Activated CD8-positive, alpha-beta T cell treated with anti-CD3 and anti-CD28 coated beads, Interleukin-2, amount 10 ng/mL, durations not matched to agents 7 days and 5 days (primary cell): ENCODE results near the gene ENSA. TPM values are rescaled to one million over a fixed set of nuclear protein-coding genes. Genes with fewer than 3 reads are reported as not detected.
"Not testable (repeated sequence)": the region's sequence is repeated elsewhere in the genome, so short reads cannot be mapped to it uniquely, and the experiment has no call there.

Experiments
- ATAC-seq: fragments of 150-1000 bp; cut with Tn5 transposase; one replicate; pipeline ENCODE4 v1.10.0; 2021; ENCODE audit warnings: moderate library complexity
- CTCF ChIA-PET: fragments of 350-600 bp; sonication (Branson Sonifier 250); formaldehyde crosslinking; loops from one replicate; lab custom pipeline; 2021; ENCODE audit warnings: antibody characterized with exemption; lab: Charles Lee
- POLR2A ChIA-PET: fragments of 350-600 bp; sonication (Branson Sonifier 250); formaldehyde crosslinking; loops from one replicate; lab custom pipeline; 2021; ENCODE audit warnings: antibody characterized with exemption; lab: Charles Lee
- DNase-seq: peaks from one replicate; pipeline ENCODE4 v3.0.0-alpha.2; 2020
- H3K27ac Mint-ChIP-seq: one replicate; pipeline ENCODE4 v1.8.0; 2021; ENCODE audit warnings: mild to moderate bottlenecking, mixed read lengths
- H3K27me3 Mint-ChIP-seq: one replicate; pipeline ENCODE4 v1.8.0; 2021; ENCODE audit warnings: low read depth, mixed read lengths
- H3K36me3 Mint-ChIP-seq: one replicate; pipeline ENCODE4 v1.8.0; 2021; ENCODE audit warnings: low read depth, mixed read lengths
- H3K4me1 Mint-ChIP-seq: one replicate; pipeline ENCODE4 v1.8.0; 2021; ENCODE audit warnings: low read depth, mixed read lengths
- H3K4me3 Mint-ChIP-seq: one replicate; pipeline ENCODE4 v1.8.0; 2021; ENCODE audit warnings: mild to moderate bottlenecking, mixed read lengths
- H3K9me3 Mint-ChIP-seq: one replicate; pipeline ENCODE4 v1.8.0; 2022; ENCODE audit warnings: mixed read lengths; ENCODE audit not compliant: insufficient read depth
- total RNA-seq, 2 experiments: library from RNA; stranded (reverse); gene quantifications; one replicate each; pipeline ENCODE4 v1.2.3, GENCODE V29; 2021

ENSA gene
- total RNA-seq, 2 experiments from 2014 or later, result 208 to 214 TPM

DNA sequence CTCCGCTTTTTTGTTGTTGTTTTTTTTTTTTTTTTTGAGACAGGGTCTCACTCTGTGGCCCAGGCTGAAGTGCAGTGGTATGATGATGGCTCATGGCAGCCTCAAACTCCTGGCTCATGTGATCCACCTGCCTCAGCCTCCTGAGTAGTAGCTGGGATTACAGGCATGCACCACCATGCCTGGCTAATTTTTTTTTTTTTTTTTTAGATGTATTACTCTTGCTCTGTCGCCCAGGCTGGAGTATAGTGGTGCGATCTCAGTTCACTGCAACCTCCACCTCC, 24.0 kb downstream of the ENSA start:
- CTCF ChIA-PET, result interaction anchor here (1.5 kb wide), 1 partner anchor 16 kb away, joined by 4 read pairs; no protein-coding TSS in a partner anchor
- H3K9me3 Mint-ChIP-seq, H3K36me3 Mint-ChIP-seq, ATAC-seq, H3K27ac Mint-ChIP-seq, POLR2A ChIA-PET, H3K4me1 Mint-ChIP-seq, H3K4me3 Mint-ChIP-seq, H3K27me3 Mint-ChIP-seq, DNase-seq: not testable (repeated sequence)

DNA sequence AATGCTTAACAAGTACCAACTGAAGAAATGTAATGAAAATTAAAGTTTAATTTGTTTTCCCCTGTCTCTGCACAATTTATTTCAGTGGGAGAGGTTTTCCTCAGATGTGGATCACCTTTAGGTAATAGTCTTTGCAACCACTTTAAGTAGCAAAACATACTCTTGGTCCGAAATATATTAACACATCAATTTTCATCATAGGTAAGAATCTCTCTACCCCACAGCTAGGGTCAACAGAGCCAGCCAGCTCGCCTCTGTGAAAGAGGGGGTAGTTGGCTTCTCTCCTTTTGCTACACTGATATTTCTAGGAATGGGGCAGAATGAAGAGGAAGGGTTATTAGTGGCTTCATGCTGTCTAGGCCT, 25.2 kb downstream of the ENSA start:
- CTCF ChIA-PET, result interaction anchor here (1.5 to 2.4 kb wide), 2 partner anchors 17 to 43 kb away, joined by 4 to 9 read pairs; no protein-coding TSS in a partner anchor

DNA sequence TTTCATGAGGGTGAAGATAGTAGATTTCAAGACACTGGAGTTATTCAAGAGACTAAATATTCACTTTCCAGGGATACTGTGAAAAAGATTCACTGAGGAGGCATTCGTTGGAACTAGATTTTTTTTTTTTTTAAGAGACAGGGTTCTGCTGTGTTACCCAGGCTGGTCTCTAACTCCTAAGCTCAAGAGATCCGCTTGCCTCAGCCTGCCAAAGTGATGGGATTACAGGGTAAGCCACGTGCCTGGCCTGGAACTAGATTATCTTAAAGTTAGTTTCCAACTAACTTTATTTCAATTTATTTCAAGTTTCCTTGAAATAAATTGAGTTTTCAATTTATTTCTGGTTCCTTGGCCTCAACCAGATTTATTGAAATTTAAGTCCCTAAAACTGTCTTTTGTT, 25.7 kb downstream of the ENSA start:
- H3K4me3 Mint-ChIP-seq, result no peak overlapping the region

More for the DNA sequence above, 25.2 kb downstream of the ENSA start:
- no peak overlapping the region for H3K4me3 Mint-ChIP-seq
- POLR2A ChIA-PET, result no interaction called here
- no peaks in the 10 kb centered on the region for H3K27me3 Mint-ChIP-seq
- no peak for DNase-seq
- no peaks in the 10 kb centered on the region for H3K9me3 Mint-ChIP-seq
- ATAC-seq, result no peak
- H3K36me3 Mint-ChIP-seq, result peaks cover 8% of the 10 kb centered on the region
- peaks cover 7% of the 10 kb centered on the region for H3K4me1 Mint-ChIP-seq
- H3K27ac Mint-ChIP-seq, result no peak overlapping the region

DNA sequence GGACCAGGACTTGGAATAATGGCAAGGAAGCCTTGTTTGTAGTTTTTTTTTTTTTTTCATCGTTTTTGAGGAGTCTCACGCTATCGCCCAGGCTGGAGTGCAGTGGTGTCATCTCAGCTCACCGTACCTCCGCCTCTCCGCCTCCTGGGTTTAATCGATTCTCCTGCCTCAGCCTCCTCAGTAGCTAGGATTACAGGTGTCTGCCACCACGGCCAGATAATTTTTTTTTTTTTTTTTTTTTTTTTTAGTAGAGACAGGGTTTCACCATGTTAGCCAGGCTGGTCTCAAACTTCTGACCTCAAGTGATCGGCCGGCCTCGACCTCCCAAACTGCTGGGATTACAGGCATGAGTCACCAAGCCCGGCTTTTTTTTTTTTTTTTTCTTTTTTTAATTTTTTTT, 27.0 kb downstream of the ENSA start:
- H3K27ac Mint-ChIP-seq, H3K9me3 Mint-ChIP-seq, H3K4me1 Mint-ChIP-seq, CTCF ChIA-PET, H3K4me3 Mint-ChIP-seq, ATAC-seq, H3K27me3 Mint-ChIP-seq, DNase-seq, H3K36me3 Mint-ChIP-seq: not testable (repeated sequence)
- POLR2A ChIA-PET, result interaction anchor here (1.3 to 3.9 kb wide), 2 partner anchors 24 to 32 kb away, joined by 3 to 19 read pairs; partner anchors contain the start of gene MCL1

More for the DNA sequence above, 25.7 kb downstream of the ENSA start:
- ChIA-PET POLR2A (interaction anchor here (1.3 to 3.9 kb wide), 2 partner anchors 25 to 33 kb away, joined by 3 to 19 read pairs; partner anchors contain the start of gene MCL1), CTCF (interaction anchor here (0.9 to 2.4 kb wide), 4 partner anchors 17 to 43 kb away, joined by 3 to 9 read pairs (median 4); no protein-coding TSS in a partner anchor)
- Mint-ChIP-seq H3K27ac (no peak overlapping the region), H3K36me3 (peaks cover 8% of the 10 kb centered on the region), H3K27me3 (no peaks in the 10 kb centered on the region), H3K4me1 (peaks cover 7% of the 10 kb centered on the region), H3K9me3 (no peaks in the 10 kb centered on the region)
- no peak for DNase-seq
- no peak for ATAC-seq

DNA sequence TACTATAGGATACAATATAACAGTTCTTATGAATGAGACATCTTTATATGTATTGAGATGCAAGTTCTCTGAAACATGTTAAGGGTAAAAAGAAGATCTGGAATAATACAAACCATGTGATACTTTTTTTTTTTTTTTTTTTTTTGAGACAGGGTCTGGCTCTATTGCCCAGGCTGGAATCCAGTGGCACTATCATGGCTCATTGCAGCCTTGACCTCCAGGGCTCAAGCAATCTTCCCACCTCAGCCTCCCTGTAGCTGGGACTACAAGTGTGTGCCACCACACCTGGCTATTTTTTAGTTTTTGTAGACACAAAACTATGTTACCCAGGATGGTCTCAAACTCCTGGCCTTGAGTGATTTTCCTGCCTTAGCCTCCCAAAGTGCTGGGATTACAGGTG, 27.9 kb downstream of the ENSA start:
- CTCF ChIA-PET, result no interaction called here
- no peaks in the 10 kb centered on the region for H3K9me3 Mint-ChIP-seq
- no peak overlapping the region for H3K27ac Mint-ChIP-seq
- ATAC-seq (no peak), DNase-seq (no peak)
- no peaks in the 10 kb centered on the region for H3K27me3 Mint-ChIP-seq
- no peak overlapping the region for H3K4me3 Mint-ChIP-seq
- POLR2A ChIA-PET, result interaction anchor here (3.9 kb wide), 1 partner anchor 23 kb away, joined by 19 read pairs; the partner anchor contains the start of gene MCL1
- H3K4me1 Mint-ChIP-seq, result peaks cover 7% of the 10 kb centered on the region
- peaks cover 8% of the 10 kb centered on the region for H3K36me3 Mint-ChIP-seq

DNA sequence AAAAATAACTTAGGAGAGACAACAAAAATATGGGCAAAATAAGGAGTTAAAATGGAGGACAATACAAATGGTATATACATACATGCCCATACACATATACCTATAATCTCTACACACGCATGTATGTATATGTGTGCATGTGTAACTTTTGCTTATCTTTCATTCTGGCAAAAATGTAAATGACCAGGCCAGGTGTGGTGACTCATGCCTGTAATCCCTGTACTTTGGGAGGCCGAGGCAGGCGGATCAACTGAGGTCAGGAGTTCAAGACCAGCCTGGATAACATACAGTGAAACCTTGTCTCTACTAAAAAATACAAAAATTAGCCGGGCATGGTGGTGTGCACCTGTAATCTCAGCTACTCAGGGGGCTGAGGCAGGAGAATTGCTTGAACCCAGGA, 31.1 kb downstream of the ENSA start:
- H3K36me3 Mint-ChIP-seq, DNase-seq, H3K27me3 Mint-ChIP-seq, H3K27ac Mint-ChIP-seq, ATAC-seq, H3K4me3 Mint-ChIP-seq, H3K9me3 Mint-ChIP-seq, H3K4me1 Mint-ChIP-seq, POLR2A ChIA-PET: not testable (repeated sequence)
- CTCF ChIA-PET, result interaction anchor here (1.7 to 2.2 kb wide), 2 partner anchors 31 to 39 kb away, joined by 3 to 7 read pairs; partner anchors contain the start of gene ENSA

DNA sequence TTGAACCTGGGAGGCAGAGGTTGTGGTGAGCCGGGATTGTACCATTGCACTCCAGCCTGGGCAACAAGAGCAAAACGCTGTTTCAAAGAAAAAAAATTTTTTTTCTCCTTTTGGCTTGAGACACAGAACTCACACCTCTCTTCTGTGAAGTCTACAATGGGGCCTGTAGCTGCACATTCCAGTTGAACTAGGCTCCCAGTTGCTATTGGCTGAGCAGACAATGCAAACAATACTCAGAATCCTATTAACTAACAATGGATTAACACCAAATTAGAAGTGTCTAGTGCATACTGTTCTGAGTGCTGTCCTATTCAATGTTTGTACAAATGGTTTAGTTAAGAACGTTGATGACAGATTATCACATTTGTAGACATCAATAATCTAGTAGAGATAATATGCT, 32.4 kb downstream of the ENSA start:
- ATAC-seq, result no peak
- Mint-ChIP-seq H3K9me3 (no peaks in the 10 kb centered on the region), H3K27me3 (no peaks in the 10 kb centered on the region), H3K36me3 (peaks cover 9% of the 10 kb centered on the region), H3K4me1 (peaks cover 4% of the 10 kb centered on the region), H3K4me3 (no peak overlapping the region), H3K27ac (no peak overlapping the region)
- DNase-seq, result no peak
- ChIA-PET CTCF (interaction anchor here (1.7 kb wide), 2 partner anchors 22 to 32 kb away, joined by 3 to 4 read pairs; partner anchors contain the start of gene ENSA), POLR2A (no interaction called here)

DNA sequence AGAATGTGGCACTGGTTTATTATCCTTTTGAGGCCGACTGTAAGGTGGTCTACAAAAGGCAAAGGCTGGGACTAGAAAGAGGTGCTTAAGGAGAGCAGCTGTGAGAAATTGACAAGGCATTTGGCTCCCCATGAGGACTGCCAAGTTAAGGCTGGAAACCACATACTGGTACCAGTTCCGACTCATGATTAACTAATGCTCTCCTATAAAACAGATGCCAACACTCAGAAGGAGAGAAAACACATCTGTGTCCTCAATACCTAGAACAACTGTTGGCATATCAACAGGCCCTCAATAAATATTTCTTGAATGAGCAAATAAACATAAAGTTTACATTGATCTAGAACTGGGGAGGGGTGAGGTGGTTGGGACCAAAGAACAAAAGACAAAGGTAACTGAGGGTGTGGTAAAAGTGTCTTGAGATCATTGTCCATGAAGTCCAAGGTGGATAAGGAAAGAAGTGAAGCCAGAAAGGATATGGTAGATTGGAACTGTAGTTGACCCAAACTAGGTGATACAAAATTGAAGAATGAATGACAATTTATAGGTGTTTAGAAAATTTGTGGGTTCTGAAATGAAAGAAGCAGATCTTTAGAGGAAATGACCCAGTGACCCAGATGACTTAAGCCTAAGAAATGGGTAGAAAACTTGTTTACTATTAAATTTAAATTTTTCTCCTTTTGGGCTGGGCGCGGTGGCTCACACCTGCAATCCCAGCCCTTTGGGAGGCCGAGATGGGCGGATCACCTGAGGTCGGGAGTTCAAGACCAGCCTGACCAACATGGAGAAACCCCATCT, 33.1 kb downstream of the ENSA start:
- Mint-ChIP-seq H3K4me3 (no peak overlapping the region), H3K27me3 (no peaks in the 10 kb centered on the region), H3K9me3 (no peaks in the 10 kb centered on the region), H3K4me1 (peaks cover 4% of the 10 kb centered on the region), H3K27ac (no peak overlapping the region), H3K36me3 (peaks cover 9% of the 10 kb centered on the region)
- ATAC-seq, result no peak
- no peak for DNase-seq
- CTCF ChIA-PET, result interaction anchor here (1.7 kb wide), 1 partner anchor 23 kb away, joined by 4 read pairs; no protein-coding TSS in a partner anchor
- POLR2A ChIA-PET, result no interaction called here

DNA sequence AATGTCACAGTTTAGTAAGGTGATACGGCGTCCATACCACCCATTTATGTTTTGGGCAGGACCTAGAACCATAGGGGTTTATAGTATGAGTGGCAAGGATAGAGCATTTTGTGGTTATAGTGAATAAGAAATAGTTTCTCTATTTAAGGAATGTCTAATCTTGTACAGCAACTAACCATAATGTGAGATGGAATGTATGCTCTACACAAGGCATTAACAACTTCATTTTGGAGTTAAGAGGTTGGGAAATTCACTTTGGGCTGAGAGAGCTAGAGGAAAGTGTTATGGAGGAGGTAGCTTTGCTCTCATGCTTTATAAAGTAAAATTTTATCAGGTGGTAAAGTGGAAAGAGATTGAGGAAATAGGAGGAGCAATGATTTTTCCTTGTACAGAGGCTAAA, 47.0 kb downstream of the ENSA start:
- no peak for ATAC-seq
- Mint-ChIP-seq H3K4me1 (peaks cover 20% of the 10 kb centered on the region), H3K27ac (no peak overlapping the region), H3K27me3 (no peaks in the 10 kb centered on the region), H3K4me3 (no peak overlapping the region), H3K9me3 (no peaks in the 10 kb centered on the region), H3K36me3 (peaks cover 27% of the 10 kb centered on the region)
- ChIA-PET CTCF (interaction anchor here (13.3 kb wide), 1 partner anchor 17 kb away, joined by 412 read pairs; no protein-coding TSS in a partner anchor), POLR2A (interaction anchor here (1.8 to 19.3 kb wide), 2 partner anchors 19 to 47 kb away, joined by 6 to 1108 read pairs; partner anchors contain the start of gene ENSA)
- DNase-seq, result no peak

DNA sequence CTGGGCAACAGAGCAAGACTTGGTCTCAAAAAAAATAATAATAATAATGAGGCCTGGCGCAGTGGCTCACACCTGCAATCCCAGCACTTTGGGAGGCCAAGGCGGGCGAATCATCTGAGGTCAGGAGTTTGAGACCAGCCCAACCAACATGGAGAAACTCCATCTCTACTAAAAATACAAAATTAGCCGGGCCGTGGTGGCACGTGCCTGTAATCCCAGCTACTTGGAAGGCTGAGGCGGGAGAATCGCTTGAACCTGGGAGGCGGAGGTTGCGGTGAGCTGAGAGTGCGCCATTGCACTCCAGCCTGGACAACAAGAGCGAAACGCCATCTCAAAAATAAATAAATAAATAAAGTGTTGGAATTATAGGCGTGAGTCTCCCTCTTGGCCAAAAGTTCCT, 47.5 kb downstream of the ENSA start:
- ChIA-PET POLR2A (interaction anchor here (1.8 to 19.3 kb wide), 2 partner anchors 18 to 47 kb away, joined by 6 to 1108 read pairs; partner anchors contain the start of gene ENSA), CTCF (interaction anchor here (13.3 kb wide), 1 partner anchor 17 kb away, joined by 412 read pairs; no protein-coding TSS in a partner anchor)
- ATAC-seq, DNase-seq, H3K27ac Mint-ChIP-seq, H3K27me3 Mint-ChIP-seq, H3K9me3 Mint-ChIP-seq, H3K4me3 Mint-ChIP-seq: not testable (repeated sequence)
- Mint-ChIP-seq H3K36me3 (peaks cover 31% of the 10 kb centered on the region), H3K4me1 (peaks cover 20% of the 10 kb centered on the region)

DNA sequence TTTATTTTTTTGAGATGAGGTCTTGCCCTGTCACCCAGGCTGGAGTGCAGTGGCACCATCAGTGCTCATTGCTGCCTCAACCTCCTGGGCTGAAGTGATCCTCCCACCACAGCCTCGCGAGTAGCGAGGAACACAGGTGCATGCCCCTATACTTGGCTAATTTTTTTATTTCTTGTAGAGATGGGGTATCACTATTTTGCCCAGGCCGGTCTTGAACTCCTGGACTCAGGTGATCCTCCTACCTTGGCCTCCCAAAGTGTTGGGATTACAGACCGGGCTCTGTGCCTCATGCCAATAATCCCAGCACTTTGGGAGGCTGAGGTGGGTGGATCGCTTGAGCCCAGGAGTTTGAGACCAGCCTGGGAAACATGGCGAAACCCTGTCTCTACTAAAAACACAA, 48.0 kb downstream of the ENSA start:
- not testable (repeated sequence) for H3K27me3 Mint-ChIP-seq, H3K27ac Mint-ChIP-seq, ATAC-seq, DNase-seq, H3K9me3 Mint-ChIP-seq, H3K4me3 Mint-ChIP-seq
- peaks cover 20% of the 10 kb centered on the region for H3K4me1 Mint-ChIP-seq
- H3K36me3 Mint-ChIP-seq, result peaks cover 35% of the 10 kb centered on the region
- ChIA-PET POLR2A (interaction anchor here (0.8 to 19.3 kb wide), 4 partner anchors 12 to 48 kb away, joined by 3 to 1108 read pairs (median 115); partner anchors contain the start of gene ENSA), CTCF (interaction anchor here (2.9 to 13.3 kb wide), 3 partner anchors 17 to 40 kb away, joined by 20 to 412 read pairs (median 21); no protein-coding TSS in a partner anchor)
